Measurements from ENCODE around the gene LCN6. TPM values are rescaled to one million over a fixed set of nuclear protein-coding genes. Genes with fewer than 3 reads are reported as not detected.
A peak's percentile ranks its signal among the peaks of the same experiment; 100 is the strongest.

Gene LCN6
- total RNA-seq, 1 experiment from 2014 or later = not detected

DNA sequence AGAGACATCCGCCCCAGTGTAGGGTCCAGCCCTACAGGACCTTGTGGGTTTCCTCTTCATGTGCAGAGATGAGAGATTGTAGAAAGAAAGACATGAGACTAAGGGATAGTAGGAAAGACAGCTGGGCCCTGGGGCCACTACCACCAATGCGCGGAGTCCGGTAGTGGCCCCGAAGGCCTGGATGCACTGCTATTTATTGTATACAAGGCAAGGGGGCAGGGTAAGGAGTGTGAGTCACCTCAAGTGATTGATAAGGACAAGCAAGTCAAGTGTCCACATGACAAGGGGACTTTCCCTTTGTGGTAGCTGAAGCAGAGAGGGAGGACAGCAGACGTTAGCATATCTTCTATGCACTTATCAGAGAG lies 36.7 kb upstream of the LCN6 start:
- Mint-ChIP-seq H3K4me1 (ENCODE audit: low read depth, unreplicated experiment) (peaks cover 70% of the 10 kb centered on the region), H3K27ac (ENCODE audit: unreplicated experiment) (peak overlapping the region; percentile 25), H3K9me3 (ENCODE audit: unreplicated experiment) (no peaks in the 10 kb centered on the region), H3K36me3 (ENCODE audit: insufficient read depth, unreplicated experiment) (peaks cover 9% of the 10 kb centered on the region), H3K27me3 (ENCODE audit: insufficient read depth, unreplicated experiment) (no peaks in the 10 kb centered on the region), H3K4me3 (ENCODE audit: unreplicated experiment) (peak overlapping the region; percentile 15)
- Histone ChIP-seq H3K36me3 (ENCODE audit: control insufficient read depth, insufficient read depth, low read length) (no peaks in the 10 kb centered on the region), H3K27me3 (replicated peaks; ENCODE audit: control insufficient read depth, insufficient read depth, low read length) (no peaks in the 10 kb centered on the region), H3K4me1 (peaks cover 57% of the 10 kb centered on the region), H3K4me3 (ENCODE audit: low read depth, low read length) (no peak overlapping the region), H3K9me3 (no peaks in the 10 kb centered on the region)
- TF ChIP-seq, protein P1, sequence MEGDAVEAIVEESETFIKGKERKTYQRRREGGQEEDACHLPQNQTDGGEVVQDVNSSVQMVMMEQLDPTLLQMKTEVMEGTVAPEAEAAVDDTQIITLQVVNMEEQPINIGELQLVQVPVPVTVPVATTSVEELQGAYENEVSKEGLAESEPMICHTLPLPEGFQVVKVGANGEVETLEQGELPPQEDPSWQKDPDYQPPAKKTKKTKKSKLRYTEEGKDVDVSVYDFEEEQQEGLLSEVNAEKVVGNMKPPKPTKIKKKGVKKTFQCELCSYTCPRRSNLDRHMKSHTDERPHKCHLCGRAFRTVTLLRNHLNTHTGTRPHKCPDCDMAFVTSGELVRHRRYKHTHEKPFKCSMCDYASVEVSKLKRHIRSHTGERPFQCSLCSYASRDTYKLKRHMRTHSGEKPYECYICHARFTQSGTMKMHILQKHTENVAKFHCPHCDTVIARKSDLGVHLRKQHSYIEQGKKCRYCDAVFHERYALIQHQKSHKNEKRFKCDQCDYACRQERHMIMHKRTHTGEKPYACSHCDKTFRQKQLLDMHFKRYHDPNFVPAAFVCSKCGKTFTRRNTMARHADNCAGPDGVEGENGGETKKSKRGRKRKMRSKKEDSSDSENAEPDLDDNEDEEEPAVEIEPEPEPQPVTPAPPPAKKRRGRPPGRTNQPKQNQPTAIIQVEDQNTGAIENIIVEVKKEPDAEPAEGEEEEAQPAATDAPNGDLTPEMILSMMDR (IDR thresholded peaks at IDR 0.05; ENCODE audit: insufficient read depth in 1 of 2, low read depth in 1 of 2, low read length in 1 of 2, severe bottlenecking in 1 of 2, unreplicated experiment in 1 of 2) = no peak
- DNase-seq = peak; percentile 79 to 90
- BruUV-seq (replicated peaks) = no TSS peak
- ChIA-PET CTCF (no interaction called here), POLR2A (no interaction called here)
- intact Hi-C loops (cut with micrococcal nuclease; ENCODE audit: unreplicated experiment) = loop anchor here (1.0 to 5.0 kb wide), 2 partner anchors 19 to 162 kb away; partner anchors contain the start of gene C8G

DNA sequence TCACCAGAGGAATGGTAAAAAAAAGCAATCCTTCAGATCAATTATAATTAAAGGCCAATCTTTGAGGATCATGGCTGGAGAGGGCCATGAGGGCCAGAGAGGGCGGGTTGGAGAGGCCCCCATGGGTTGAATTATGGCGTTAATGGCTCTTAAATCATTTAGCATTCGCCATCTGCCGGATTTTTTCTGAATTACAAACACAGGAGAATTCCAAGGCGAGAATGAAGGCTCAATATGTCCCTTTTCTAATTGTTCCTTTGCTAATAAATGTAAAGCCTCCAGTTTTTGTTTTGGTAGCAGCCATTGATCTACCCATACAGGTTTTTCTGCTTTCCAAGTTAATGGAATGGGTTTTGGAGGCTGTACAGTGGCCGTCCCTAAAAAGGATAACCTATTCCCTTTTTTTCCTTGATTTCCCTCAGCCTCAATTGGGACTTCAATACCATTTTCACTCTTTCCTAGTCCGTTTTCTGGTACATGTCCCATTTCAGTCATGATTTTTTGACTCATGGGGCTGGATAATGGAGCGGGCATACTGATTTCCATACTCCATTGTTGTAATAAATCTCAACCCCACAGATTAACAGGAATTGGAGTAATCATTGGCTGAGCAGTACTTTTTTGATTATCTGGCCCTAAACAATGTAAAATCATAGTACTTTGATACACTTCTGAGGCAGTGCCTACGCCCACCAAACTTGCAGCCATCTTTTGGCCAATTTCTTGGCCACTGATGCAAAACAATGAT lies 36.1 kb upstream of the LCN6 start:
- intact Hi-C loops (cut with micrococcal nuclease; ENCODE audit: unreplicated experiment) = loop anchor here (1.0 kb wide), 1 partner anchor 18 kb away; no protein-coding TSS in a partner anchor
- H3K4me1 ChIP-seq = peaks cover 57% of the 10 kb centered on the region
- POLR2A ChIA-PET = no interaction called here
- peak overlapping the region; percentile 25 for H3K27ac Mint-ChIP-seq (ENCODE audit: unreplicated experiment)
- peaks cover 10% of the 10 kb centered on the region for H3K36me3 Mint-ChIP-seq (ENCODE audit: insufficient read depth, unreplicated experiment)
- H3K27me3 Mint-ChIP-seq (ENCODE audit: insufficient read depth, unreplicated experiment) = no peaks in the 10 kb centered on the region
- TF ChIP-seq, protein P1 (IDR thresholded peaks at IDR 0.05; ENCODE audit: insufficient read depth in 1 of 2, low read depth in 1 of 2, low read length in 1 of 2, severe bottlenecking in 1 of 2, unreplicated experiment in 1 of 2) = peak in 1 of 2 experiments; percentile 68
- CTCF ChIA-PET = no interaction called here
- H3K4me3 ChIP-seq (ENCODE audit: low read depth, low read length) = no peak overlapping the region
- H3K9me3 Mint-ChIP-seq (ENCODE audit: unreplicated experiment) = peaks cover 2% of the 10 kb centered on the region
- no peaks in the 10 kb centered on the region for H3K36me3 ChIP-seq (ENCODE audit: control insufficient read depth, insufficient read depth, low read length)
- BruUV-seq (replicated peaks) = TSS peak; percentile 81
- DNase-seq = peak in 1 of 2 experiments; percentile 62
- peaks cover 71% of the 10 kb centered on the region for H3K4me1 Mint-ChIP-seq (ENCODE audit: low read depth, unreplicated experiment)
- H3K9me3 ChIP-seq = no peaks in the 10 kb centered on the region
- peak overlapping the region; percentile 15 for H3K4me3 Mint-ChIP-seq (ENCODE audit: unreplicated experiment)
- no peaks in the 10 kb centered on the region for H3K27me3 ChIP-seq (replicated peaks; ENCODE audit: control insufficient read depth, insufficient read depth, low read length)

DNA sequence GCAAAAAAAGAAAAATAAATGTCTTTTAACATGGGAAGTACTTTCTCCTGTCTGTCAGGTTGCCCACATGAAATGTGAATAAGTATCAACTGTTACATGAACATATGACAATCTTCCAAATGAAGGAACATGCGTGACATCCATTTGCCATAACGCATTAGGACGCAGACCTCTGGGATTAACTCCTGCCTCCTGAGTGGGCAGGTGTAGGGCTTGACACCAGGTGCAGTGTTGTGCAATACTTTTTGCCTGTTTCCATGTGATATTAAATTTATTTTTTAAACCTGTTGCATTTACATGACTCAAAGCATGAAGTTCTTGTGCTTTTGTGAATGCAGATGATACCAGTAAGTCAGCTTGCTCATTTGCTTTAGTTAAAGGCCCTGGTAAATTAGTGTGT lies 34.1 kb upstream of the LCN6 start:
- TF ChIP-seq, protein P1 (IDR thresholded peaks at IDR 0.05; ENCODE audit: insufficient read depth in 1 of 2, low read depth in 1 of 2, low read length in 1 of 2, severe bottlenecking in 1 of 2, unreplicated experiment in 1 of 2) = no peak
- Mint-ChIP-seq H3K27ac (ENCODE audit: unreplicated experiment) (no peak overlapping the region), H3K4me3 (ENCODE audit: unreplicated experiment) (no peak overlapping the region), H3K36me3 (ENCODE audit: insufficient read depth, unreplicated experiment) (peaks cover 21% of the 10 kb centered on the region), H3K27me3 (ENCODE audit: insufficient read depth, unreplicated experiment) (no peaks in the 10 kb centered on the region), H3K9me3 (ENCODE audit: unreplicated experiment) (peaks cover 22% of the 10 kb centered on the region), H3K4me1 (ENCODE audit: low read depth, unreplicated experiment) (peaks cover 71% of the 10 kb centered on the region)
- no peaks in the 10 kb centered on the region for H3K9me3 ChIP-seq
- CTCF ChIA-PET = interaction anchor here (0.6 kb wide), 1 partner anchor 16 kb away, joined by 6 read pairs; no protein-coding TSS in a partner anchor
- POLR2A ChIA-PET = no interaction called here
- DNase-seq = no peak
- no TSS peak for BruUV-seq (replicated peaks)
- peaks cover 56% of the 10 kb centered on the region for H3K4me1 ChIP-seq
- no peak overlapping the region for H3K4me3 ChIP-seq (ENCODE audit: low read depth, low read length)
- no peaks in the 10 kb centered on the region; the same call in 1 of the 2 replicates for H3K36me3 ChIP-seq (ENCODE audit: control insufficient read depth, insufficient read depth, low read length)
- intact Hi-C loops (cut with micrococcal nuclease; ENCODE audit: unreplicated experiment) = no loop called here
- no peaks in the 10 kb centered on the region for H3K27me3 ChIP-seq (replicated peaks; ENCODE audit: control insufficient read depth, insufficient read depth, low read length)
